ENCODE measurements around the gene PDE4D.

Gene PDE4D

Small RNAs within 50 kb of the gene (small RNA-seq; reads per million reads assigned to genes)
- 0.08 to 4.3 reads per million in 2 experiments for gene MIR582

Data from SK-N-DZ (cell line).